ENCODE measurements around the gene SMAD7. TPM values are rescaled to one million over a fixed set of nuclear protein-coding genes. Genes with fewer than 3 reads are reported as not detected.

The SMAD7 gene
- total RNA-seq, 2 experiments from 2014 or later: 244 to 254 TPM

GRCh38 chr18:48904091-48904490, 46.7 kb downstream of the SMAD7 start:
- no peaks in the 10 kb centered on the region for H3K36me3 Mint-ChIP-seq (ENCODE audit: low read depth)
- H3K27me3 ChIP-seq (ENCODE audit: control insufficient read depth in 1 of 2, insufficient read depth in 2 of 2, low read length in 2 of 2): no peaks in the 10 kb centered on the region
- peaks cover 17% of the 10 kb centered on the region for H3K4me1 Mint-ChIP-seq (ENCODE audit: low read depth)
- H3K27ac Mint-ChIP-seq: no peak overlapping the region
- peaks cover 6% of the 10 kb centered on the region for H3K9me3 Mint-ChIP-seq
- POLR2A ChIA-PET: no interaction called here
- H3K4me3 ChIP-seq (ENCODE audit: low read length): no peak overlapping the region
- no peak for ATAC-seq (ENCODE audit: poor library complexity)
- TF ChIP-seq CTCF (IDR thresholded peaks at IDR 0.05): no peak
- peaks cover 6 to 18% of the 10 kb centered on the region in 2 experiments for H3K9me3 ChIP-seq (ENCODE audit: control insufficient read depth in 1 of 2, insufficient read depth in 1 of 2, low read length in 2 of 2)
- H3K4me1 ChIP-seq (ENCODE audit: insufficient read depth, low read length): peaks cover 2% of the 10 kb centered on the region
- intact Hi-C loops (cut with DNase I, micrococcal nuclease): no loop called here
- CTCF ChIA-PET: no interaction called here
- no peak for DNase-seq
- H3K27ac ChIP-seq (ENCODE audit: low read depth in 1 of 2, low read length in 2 of 2): no peak overlapping the region
- H3K36me3 ChIP-seq (ENCODE audit: insufficient read depth, low read length): no peaks in the 10 kb centered on the region
- H3K27me3 Mint-ChIP-seq: no peaks in the 10 kb centered on the region
- H3K4me3 Mint-ChIP-seq: no peak overlapping the region

- Mint-ChIP-seq H3K27me3 (no peaks in the 10 kb centered on the region), H3K27ac (no peak overlapping the region), H3K4me1 (ENCODE audit: low read depth) (peaks cover 13% of the 10 kb centered on the region), H3K4me3 (no peak overlapping the region), H3K36me3 (ENCODE audit: low read depth) (no peaks in the 10 kb centered on the region), H3K9me3 (peaks cover 6% of the 10 kb centered on the region)
- DNase-seq (no peak), ATAC-seq (ENCODE audit: poor library complexity) (no peak)
- ChIA-PET CTCF (no interaction called here), POLR2A (no interaction called here)
- no peak for TF ChIP-seq CTCF (IDR thresholded peaks at IDR 0.05)
- no peaks in the 10 kb centered on the region for H3K36me3 ChIP-seq (ENCODE audit: insufficient read depth, low read length)
- H3K4me1 ChIP-seq (ENCODE audit: insufficient read depth, low read length): no peaks in the 10 kb centered on the region
- H3K9me3 ChIP-seq (ENCODE audit: control insufficient read depth in 1 of 2, insufficient read depth in 1 of 2, low read length in 2 of 2): peaks cover 6 to 18% of the 10 kb centered on the region in 2 experiments
- H3K27me3 ChIP-seq (ENCODE audit: control insufficient read depth in 1 of 2, insufficient read depth in 2 of 2, low read length in 2 of 2): no peaks in the 10 kb centered on the region
- H3K27ac ChIP-seq (ENCODE audit: low read depth in 1 of 2, low read length in 2 of 2): no peak overlapping the region
- intact Hi-C loops (cut with DNase I, micrococcal nuclease): no loop called here
- no peak overlapping the region for H3K4me3 ChIP-seq (ENCODE audit: low read length)
Observed at GRCh38 chr18:48902856-48903601, 47.7 kb downstream of the SMAD7 start.

- no peak for ATAC-seq (ENCODE audit: poor library complexity)
- ChIA-PET CTCF (no interaction called here), POLR2A (no interaction called here)
Observed at GRCh38 chr18:48902023-48902855, 48.5 kb downstream of the SMAD7 start.

More at GRCh38 chr18:48902023-48902855, 48.5 kb downstream of the SMAD7 start:
- Histone ChIP-seq H3K4me3 (ENCODE audit: low read length) (no peak overlapping the region), H3K36me3 (ENCODE audit: insufficient read depth, low read length) (no peaks in the 10 kb centered on the region), H3K27me3 (ENCODE audit: control insufficient read depth in 1 of 2, insufficient read depth in 2 of 2, low read length in 2 of 2) (no peaks in the 10 kb centered on the region), H3K9me3 (ENCODE audit: control insufficient read depth in 1 of 2, insufficient read depth in 1 of 2, low read length in 2 of 2) (peaks cover 6 to 18% of the 10 kb centered on the region in 2 experiments), H3K27ac (ENCODE audit: low read depth in 1 of 2, low read length in 2 of 2) (no peak overlapping the region), H3K4me1 (ENCODE audit: insufficient read depth, low read length) (peaks cover 3% of the 10 kb centered on the region)
- Mint-ChIP-seq H3K9me3 (peaks cover 6% of the 10 kb centered on the region), H3K36me3 (ENCODE audit: low read depth) (no peaks in the 10 kb centered on the region), H3K27me3 (no peaks in the 10 kb centered on the region), H3K4me3 (no peak overlapping the region), H3K27ac (no peak overlapping the region), H3K4me1 (ENCODE audit: low read depth) (peaks cover 13% of the 10 kb centered on the region)
- intact Hi-C loops (cut with DNase I, micrococcal nuclease): no loop called here
- TF ChIP-seq CTCF (IDR thresholded peaks at IDR 0.05): no peak
- no peak for DNase-seq
